Endometrial microvascular endothelial cells (primary cell): ENCODE measurements around the gene PTPRN. TPM values are rescaled to one million over a fixed set of nuclear protein-coding genes. Genes with fewer than 3 reads are reported as not detected.
"Not testable (repeated sequence)": the region's sequence is repeated elsewhere in the genome, so short reads cannot be mapped to it uniquely, and the experiment has no call there.

Source experiments
- in situ Hi-C: cut with HindIII; loops from 2 replicates; pipeline ENCODE4 v1.10.0; 2017; ENCODE audit warnings: low sequenced_read_pairs, low pct_unique_long_range_greater_than_20kb; ENCODE audit errors: inconsistent ontology term
- total RNA-seq: library from RNA; depleted of rRNA; stranded (reverse); fragments of >200 nt; gene quantifications from one replicate; pipeline ENCODE4 v1.2.3, GENCODE V29; 2015; ENCODE audit errors: inconsistent ontology term

The PTPRN gene
- total RNA-seq, 1 donor from 2014 or later: not detected

- in situ Hi-C loops: no loop called here
Observed at GRCh38 chr2:219277703-219278654, 31.2 kb downstream of the PTPRN start.

GRCh38 chr2:219274361-219274921 is 34.8 kb downstream of the PTPRN start:
- in situ Hi-C loops: no loop called here

DNA sequence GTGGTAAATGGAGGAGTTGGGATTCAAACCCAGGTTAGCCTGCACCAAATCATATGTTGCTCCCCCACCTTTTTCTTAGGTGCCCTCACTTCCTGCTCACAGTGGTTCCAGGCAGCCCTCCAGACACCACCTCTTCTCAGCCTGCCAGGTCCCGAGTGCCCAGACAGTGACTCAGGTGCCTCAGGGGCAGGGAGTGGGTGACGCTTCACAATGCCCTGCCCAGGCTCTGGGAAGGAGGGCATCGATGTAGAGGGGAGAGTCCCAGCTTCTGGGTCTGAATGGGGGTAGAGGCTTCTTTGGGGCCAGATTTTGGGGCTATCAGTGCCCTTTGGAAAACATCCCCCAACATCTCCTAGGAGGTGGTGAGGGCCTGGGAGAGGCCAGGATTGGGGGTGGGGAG is 35.3 kb downstream of the PTPRN start:
- in situ Hi-C loops: no loop called here

GRCh38 chr2:219272995-219273394 is 36.2 kb downstream of the PTPRN start:
- in situ Hi-C loops: no loop called here

DNA sequence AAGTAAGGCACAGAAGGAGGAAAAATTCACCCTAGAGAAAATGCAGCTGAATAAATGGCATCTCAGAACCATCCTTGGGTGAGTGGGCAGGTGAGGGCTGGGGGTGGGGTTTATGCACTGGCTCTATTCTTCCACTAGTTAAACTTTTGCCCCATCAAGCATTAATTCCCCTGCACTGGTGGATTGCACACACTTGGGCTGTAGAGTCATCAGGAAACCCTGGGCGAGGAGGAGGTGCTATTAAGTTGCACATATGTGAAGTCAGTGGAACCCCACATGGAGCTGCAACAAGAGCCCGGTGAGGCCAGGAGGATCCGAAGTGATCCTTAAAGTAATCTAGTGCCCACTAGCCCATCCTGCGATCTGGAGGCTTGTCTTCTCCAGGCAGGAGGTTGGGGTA is 36.8 kb downstream of the PTPRN start:
- in situ Hi-C loops: no loop called here

DNA sequence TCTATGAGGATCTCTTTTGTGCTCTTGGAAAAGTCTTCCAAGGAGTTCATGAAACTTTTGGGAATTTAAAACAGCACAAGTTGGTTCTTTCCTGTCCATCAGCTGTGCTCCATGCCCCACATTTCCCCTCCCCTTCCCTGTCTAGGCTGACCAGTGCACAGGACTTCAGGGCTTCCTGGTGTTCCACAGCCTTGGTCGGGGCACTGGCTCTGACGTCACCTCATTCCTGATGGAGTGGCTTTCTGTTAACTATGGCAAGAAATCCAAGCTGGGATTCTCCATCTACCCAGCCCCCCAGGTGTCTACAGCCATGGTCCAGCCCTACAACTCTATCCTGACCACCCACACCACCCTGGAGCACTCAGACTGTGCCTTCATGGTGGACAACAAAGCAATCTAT is 38.2 kb downstream of the PTPRN start:
- in situ Hi-C loops: no loop called here

GRCh38 chr2:219270055-219270372 is 39.2 kb downstream of the PTPRN start:
- in situ Hi-C loops: no loop called here

DNA sequence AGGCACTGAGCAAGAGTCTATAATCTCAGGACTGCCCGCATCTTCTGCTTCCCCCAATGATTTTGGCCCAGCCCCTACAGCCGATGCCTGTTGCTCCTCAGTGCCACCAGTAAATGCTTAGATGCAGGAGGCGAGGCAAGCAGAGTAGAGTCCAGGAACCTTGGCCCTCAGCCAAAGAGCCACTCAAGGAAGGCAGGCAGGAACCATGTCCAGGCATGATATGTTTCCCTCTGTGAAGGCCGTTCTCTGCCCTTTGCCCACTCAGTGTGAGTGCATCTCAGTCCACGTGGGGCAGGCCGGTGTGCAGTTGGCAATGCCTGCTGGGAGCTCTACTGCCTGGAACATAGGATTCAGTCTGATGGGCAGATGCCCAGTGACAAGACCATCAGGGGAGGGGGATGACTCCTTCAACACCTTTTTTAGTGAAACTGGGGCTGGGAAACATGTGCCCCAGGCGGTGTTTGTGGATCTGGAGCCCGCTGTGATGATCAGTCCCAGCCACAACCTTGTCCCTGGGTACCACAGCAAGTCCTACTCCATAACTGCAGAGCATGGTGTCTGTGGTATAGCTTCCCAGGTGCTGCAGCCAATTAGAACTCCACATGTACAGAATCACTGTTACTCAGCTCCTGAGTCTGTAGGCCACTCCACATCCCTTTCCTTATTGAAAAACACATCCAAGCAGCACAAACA is 39.7 kb downstream of the PTPRN start:
- in situ Hi-C loops: no loop called here

- in situ Hi-C loops: no loop called here
Observed at GRCh38 chr2:219268294-219268693, 40.9 kb downstream of the PTPRN start.

- in situ Hi-C loops: no loop called here
Observed at GRCh38 chr2:219266886-219267285, 42.3 kb downstream of the PTPRN start.

DNA sequence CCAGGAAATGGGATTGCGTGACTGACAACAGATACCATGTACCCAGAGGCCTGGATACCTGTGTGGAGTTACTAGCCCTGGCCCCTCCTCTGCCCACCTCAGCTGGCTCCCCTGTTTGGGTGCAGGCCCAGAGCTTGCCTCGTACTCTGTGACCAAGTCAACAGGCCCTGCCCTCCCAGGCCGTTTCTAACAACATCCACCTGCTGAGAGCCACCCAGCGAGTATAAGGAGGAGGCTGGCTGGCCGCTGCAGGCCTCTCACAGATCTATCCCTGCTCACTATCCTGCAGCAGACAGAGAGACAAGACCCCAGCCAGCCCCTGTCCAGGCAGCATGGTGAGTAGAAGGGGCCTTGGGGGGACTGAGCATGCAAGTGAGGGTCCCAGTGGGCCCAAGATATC is 43.0 kb downstream of the PTPRN start:
- in situ Hi-C loops: no loop called here

GRCh38 chr2:219261024-219261855 is 48.0 kb downstream of the PTPRN start:
- in situ Hi-C loops: no loop called here

DNA sequence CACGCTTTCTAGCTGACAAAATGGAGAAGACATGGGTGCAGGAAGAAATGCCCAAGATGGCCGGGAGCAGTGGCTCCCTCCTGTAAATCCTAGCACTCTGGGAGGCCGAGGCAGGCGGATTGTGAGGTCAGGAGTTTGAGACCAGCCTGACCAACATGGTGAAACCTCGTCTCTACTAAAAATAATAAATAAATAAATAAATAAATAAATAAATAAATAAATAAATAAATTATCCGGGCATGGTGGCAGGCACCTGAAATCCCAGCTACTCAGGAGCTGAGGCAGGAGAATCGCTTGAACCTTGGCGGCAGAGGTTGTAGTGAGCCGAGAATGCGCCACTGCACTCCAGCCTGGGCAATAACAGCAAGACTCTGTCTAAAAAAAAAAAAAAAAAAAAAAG is 50.3 kb downstream of the PTPRN start:
- in situ Hi-C loops: not testable (repeated sequence)

DNA sequence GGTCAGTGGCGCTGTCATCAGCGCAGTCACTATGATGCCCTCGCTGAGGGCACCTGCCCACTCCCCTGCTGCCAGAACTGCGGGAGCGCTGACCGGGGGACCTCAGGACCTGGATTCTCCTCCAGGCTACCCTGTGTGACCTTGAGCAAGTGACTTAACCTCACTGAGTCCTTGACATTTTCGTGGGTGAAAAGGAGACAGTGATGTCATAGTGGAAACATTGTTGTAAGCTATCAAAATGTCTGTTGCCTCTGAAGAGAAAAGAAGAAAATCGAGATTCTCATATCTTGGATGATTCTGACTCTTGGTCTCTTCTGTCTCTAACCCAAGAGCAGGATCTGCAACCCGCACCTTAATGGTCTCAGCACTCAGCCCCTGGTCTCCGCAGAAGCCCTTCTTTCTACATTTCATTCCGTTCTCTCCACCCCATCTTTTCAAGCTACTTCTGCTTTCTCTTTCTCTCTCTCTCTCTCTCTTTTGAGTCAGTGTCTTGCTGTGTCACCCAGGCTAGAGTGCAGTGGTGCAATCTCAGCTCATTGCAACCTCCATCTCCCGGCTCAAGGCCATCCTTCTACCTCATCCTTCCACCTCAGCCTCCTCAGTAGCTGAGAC is 54.5 kb downstream of the PTPRN start:
- in situ Hi-C loops: no loop called here

DNA sequence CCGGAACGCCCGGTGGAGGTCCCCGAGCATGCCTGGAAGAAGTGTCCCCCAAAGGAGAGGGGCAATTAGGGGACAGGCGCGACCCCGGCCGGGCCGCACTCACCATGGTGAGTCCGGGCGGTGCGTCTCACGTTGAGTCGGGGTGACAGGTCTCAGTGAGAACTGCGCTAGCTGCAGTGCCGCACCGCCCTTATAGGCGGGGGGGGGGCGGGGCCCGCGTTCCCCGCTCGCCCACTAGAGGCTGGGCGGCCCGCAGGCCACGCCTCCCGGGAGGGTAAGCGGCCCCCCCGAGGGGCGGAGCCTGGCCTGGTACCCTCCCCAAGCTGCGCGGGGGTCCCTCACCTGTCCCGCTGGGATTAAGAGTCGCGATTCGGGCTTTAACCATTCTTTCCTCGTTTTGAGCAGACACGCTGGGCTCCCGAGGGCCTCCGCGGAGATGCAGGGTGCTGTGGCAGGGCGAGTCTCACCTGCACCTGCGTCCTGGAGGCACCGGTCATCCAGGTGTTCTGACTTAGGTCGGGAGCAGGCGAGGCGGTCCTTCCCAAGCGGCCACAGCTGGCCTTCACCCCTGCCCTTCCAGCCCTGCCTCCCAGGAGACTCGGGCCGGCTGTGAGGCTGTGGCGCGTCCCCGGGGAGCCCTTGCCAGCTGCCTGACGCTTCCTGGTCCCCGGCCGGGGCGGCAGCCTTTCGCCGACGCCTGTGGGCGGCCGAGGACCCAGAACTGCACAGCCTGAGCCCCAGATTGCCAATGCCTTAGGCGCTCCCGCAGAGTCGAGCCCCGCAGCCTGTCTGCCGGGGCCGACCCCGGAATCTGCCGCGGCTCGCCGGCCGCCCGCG is 55.2 kb downstream of the PTPRN start, which contains the start of gene TUBA4A:
Gene TUBA4A, minus strand, starts transcription at position 166 of the 837 bp plus-strand sequence. Its CDS starts 60 bp downstream, at position 106.
- in situ Hi-C loops: no loop called here

DNA sequence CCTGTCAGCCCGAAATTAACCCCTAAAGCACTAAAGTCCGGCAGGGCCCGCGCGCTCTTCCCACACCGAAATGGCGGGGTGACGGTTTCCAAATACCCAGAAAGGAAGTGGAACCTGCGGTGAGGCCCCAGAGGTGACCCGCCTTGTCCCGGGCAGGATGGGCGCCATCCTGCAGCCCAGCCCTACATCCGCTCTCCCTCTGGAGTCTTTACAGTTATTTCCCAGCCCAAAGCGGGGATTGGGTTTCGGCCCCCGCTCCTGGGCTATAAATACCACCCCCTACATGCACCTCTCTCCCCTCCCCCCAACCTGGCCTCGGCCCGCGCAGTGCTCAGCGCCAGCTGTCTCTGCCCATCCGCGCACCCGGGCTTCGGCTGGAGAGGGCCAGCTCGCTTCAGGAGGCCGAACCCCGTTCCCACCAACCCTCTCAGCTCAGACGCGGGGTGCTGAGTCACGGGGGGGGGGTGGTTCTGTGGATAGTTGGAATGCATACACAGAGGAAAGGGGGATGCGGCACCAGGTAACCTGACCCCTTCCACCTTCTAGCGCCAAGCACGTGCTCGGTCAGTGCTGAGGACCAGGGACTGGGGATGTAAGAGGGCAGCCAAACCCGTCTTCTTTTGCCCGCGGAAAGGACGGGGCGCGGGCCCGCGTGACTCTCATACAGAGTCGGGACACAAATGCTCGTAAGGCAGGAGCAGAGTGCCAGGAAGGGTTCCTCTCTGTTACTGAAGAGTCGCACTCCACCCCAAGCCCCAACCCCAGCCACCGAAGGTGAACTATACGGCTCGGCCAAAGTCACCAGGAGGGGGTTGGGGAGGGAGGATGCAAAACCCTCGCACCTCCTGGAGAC is 56.1 kb downstream of the PTPRN start, which contains the start of gene TUBA4B:
Gene TUBA4B, plus strand, starts transcription at position 344 of the 853 bp plus-strand sequence. Its CDS starts 165 bp downstream, at position 509.
- in situ Hi-C loops: no loop called here

DNA sequence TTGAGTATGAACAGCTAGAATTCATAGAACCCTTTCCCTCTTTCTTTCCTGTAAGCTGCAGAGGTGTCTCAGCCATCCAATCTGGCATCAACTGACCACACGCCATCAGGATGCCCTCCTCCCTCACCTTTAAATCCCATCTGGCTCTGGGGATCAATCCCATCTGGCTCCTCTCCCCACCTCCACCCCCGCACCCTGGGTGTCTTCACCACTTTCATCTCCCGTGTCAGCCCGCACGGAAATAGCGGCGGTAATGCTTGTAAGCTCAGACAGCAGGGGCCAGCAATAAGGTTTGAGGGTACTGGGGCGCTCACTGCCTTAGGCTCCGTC is 56.7 kb downstream of the PTPRN start:
- in situ Hi-C loops: no loop called here
